Body of pancreas (tissue), 4 donors: ENCODE measurements around the gene SMOC2. TPM values are rescaled to one million over a fixed set of nuclear protein-coding genes. Genes with fewer than 3 reads are reported as not detected.

Experiments
- ATAC-seq: fragments of 150-250 bp; one replicate; pipeline ENCODE4 v1.9.1; 2016
- DNase-seq, 4 donors: peaks; one replicate each; pipeline ENCODE4 v3.0.0-alpha.2; 2019
- H3K27ac ChIP-seq, 4 donors: fragments of 200-600 bp; sonication (generic); 1 replicate in 3 of 4; 2 replicates in 1 of 4; pipeline versions ENCODE4 v1.5.1 to v1.6.1; 2016 to 2019; ENCODE audit warnings: mild to moderate bottlenecking in 1 of 4, mixed read lengths in 1 of 4, moderate library complexity in 1 of 4
- H3K27me3 ChIP-seq, 2 donors: fragments of 200-600 bp; sonication (generic); one replicate each; pipeline ENCODE4 v1.6.0; 2016; ENCODE audit warnings: mild to moderate bottlenecking in 1 of 2
- H3K36me3 ChIP-seq, 2 donors: fragments of 200-600 bp; sonication (generic); replicated peaks in 1 of 2; 2 replicates each; pipeline ENCODE4 v1.5.1; 2016; ENCODE audit warnings: low read depth in 2 of 2; ENCODE audit not compliant: insufficient read depth in 1 of 2
- H3K4me1 ChIP-seq: fragments of 200-600 bp; sonication (generic); one replicate; pipeline ENCODE4 v1.6.0; 2016
- H3K4me3 ChIP-seq, 2 donors: fragments of 200-600 bp; sonication (generic); 1 replicate in 1 of 2; 2 replicates in 1 of 2; pipeline ENCODE4 v1.5.1; 2016 to 2019
- H3K9me3 ChIP-seq, 3 donors: fragments of 200-600 bp; sonication (generic); 1 replicate in 2 of 3; 2 replicates in 1 of 3; pipeline ENCODE4 v1.5.1; 2016
- POLR2A ChIP-seq, 3 donors: fragments of 450-650 bp; IDR thresholded peaks; one replicate each; pipeline ENCODE4 v1.6.1; 2016; ENCODE audit warnings: antibody characterized with exemption in 3 of 3, mild to moderate bottlenecking in 2 of 3
- WGBS, 2 donors: methylation state at CpG; one replicate each; pipeline ENCODE4 v1.1.5; 2017; 5-methylcytosine and 5-hydroxymethylcytosine counted together
- intact Hi-C: fragments of 100-400 bp; cut with DNase I; formaldehyde crosslinking; loops from one replicate; pipeline ENCODE4 v1.15.1; 2023
- total RNA-seq, 2 donors: library from RNA; depleted of rRNA; stranded (reverse); fragments of >200 nt; gene quantifications; one replicate each; pipeline ENCODE4 v1.1.0, GENCODE V29; 2016
- TF ChIP-seq, protein P1 (sequence below), 7 experiments: fragments of 450-650 bp in 4 of 7; fragments of 200-600 bp in 3 of 7; sonication (generic) in 3 of 7; IDR thresholded peaks; one replicate each; pipeline ENCODE4 v1.5.1; 2016 to 2019; ENCODE audit warnings: antibody characterized with exemption in 7 of 7

The SMOC2 gene
- total RNA-seq, 2 donors from 2014 or later: 22.7 to 31.4 TPM

DNA sequence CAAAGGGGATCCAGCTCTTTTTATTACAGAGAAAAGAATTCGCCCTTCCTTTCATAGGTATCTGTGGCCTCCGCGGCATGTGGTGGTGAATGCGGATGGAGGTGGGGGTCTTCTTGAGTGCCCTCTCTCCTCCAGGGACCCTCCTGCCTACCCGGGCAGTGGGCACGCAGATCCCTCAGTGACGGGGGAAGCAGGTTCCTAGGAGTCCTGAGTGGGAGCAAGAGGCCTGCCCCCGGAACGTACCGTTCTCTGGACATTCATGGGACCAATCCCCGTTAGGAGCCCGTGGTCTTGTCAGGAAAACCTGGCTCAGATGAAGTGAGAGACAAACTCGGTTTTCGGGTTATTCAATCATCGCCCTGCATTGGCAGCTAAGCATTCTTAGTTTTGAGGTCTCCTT, 56.4 kb downstream of the SMOC2 start:
- intact Hi-C loops: no loop called here
- Histone ChIP-seq H3K27ac (no peak overlapping the region), H3K4me3 (no peak overlapping the region), H3K9me3 (no peaks in the 10 kb centered on the region), H3K27me3 (no peaks in the 10 kb centered on the region), H3K36me3 (no peaks in the 10 kb centered on the region), H3K4me1 (no peaks in the 10 kb centered on the region)
- TF ChIP-seq, protein P1, sequence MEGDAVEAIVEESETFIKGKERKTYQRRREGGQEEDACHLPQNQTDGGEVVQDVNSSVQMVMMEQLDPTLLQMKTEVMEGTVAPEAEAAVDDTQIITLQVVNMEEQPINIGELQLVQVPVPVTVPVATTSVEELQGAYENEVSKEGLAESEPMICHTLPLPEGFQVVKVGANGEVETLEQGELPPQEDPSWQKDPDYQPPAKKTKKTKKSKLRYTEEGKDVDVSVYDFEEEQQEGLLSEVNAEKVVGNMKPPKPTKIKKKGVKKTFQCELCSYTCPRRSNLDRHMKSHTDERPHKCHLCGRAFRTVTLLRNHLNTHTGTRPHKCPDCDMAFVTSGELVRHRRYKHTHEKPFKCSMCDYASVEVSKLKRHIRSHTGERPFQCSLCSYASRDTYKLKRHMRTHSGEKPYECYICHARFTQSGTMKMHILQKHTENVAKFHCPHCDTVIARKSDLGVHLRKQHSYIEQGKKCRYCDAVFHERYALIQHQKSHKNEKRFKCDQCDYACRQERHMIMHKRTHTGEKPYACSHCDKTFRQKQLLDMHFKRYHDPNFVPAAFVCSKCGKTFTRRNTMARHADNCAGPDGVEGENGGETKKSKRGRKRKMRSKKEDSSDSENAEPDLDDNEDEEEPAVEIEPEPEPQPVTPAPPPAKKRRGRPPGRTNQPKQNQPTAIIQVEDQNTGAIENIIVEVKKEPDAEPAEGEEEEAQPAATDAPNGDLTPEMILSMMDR (IDR thresholded peaks at IDR 0.05): no peak
- no peak for TF ChIP-seq POLR2A (IDR thresholded peaks at IDR 0.05)
- no peak for DNase-seq
- no peak for ATAC-seq
- WGBS, 2 donors: 88 to 92% methylated on average over 14 to 15 of the region's 15 CpGs

DNA sequence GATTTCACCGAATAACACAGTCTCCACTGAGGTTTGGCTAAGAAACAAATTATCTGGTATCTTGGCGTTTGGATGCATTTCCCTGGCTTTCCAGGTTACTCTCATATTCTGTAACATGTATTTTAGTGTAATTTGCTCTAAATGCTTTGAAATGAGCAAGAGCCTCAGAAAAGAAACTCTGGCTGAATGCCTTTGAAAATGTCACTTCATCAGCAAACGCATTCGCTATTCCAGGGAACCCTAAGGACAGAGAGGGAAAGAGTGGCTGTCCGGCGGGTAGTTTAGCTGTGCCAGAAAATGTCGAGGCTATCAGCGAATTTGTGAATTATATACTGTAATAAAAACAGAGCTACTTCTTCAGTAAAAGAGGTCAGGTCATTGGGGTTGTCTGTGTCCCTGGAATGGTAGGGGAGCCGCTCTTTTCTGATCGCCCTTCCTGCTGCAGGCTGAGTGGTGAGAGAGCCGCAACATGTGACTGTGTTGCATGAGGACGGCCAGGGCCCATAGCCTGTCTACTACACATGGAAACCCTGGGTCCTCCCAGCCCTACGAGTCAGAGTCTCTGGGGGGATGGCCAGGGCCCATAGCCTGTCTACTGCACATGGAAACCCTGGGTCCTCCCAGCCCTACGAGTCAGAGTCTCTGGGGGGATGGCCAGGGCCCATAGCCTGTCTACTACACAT, 57.3 kb downstream of the SMOC2 start:
- no peaks in the 10 kb centered on the region for H3K36me3 ChIP-seq
- WGBS, 2 donors: 82 to 86% methylated on average over 12 to 14 of the region's 14 CpGs
- TF ChIP-seq, protein P1 (IDR thresholded peaks at IDR 0.05): no peak
- no peak for TF ChIP-seq POLR2A (IDR thresholded peaks at IDR 0.05)
- no peaks in the 10 kb centered on the region for H3K9me3 ChIP-seq
- no peaks in the 10 kb centered on the region for H3K4me1 ChIP-seq
- intact Hi-C loops: no loop called here
- no peaks in the 10 kb centered on the region for H3K27me3 ChIP-seq
- no peak for DNase-seq
- H3K27ac ChIP-seq: no peak overlapping the region
- H3K4me3 ChIP-seq: no peak overlapping the region
- no peak for ATAC-seq

DNA sequence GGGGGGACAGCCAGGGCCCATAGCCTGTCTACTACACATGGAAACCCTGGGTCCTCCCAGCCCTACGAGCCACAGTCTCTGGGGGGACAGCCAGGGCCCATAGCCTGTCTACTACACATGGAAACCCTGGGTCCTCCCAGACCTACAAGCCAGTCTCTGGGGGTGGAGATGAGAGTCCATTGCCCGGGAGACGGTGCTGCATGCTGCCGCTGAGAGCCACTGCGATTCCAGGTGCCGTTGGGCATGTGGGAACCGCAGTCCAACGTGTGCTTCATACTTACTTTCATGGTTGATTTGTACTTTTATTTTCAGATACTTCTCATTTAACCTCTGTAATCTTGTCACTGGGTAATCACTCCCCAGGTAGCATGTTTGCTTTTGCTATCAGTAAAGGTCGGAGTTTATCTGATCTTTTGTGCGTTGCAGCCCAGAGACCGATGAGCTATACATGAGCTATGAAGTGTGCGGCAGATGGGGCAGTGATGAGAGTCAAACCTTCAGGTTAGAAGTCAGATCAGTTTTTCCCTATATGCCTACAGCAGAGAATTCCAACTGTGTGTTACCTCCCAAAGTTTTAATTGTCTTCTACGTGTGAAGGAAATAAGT, 58.2 kb downstream of the SMOC2 start:
- ATAC-seq (no peak), DNase-seq (no peak)
- Histone ChIP-seq H3K9me3 (no peaks in the 10 kb centered on the region), H3K27ac (no peak overlapping the region), H3K4me3 (no peak overlapping the region), H3K36me3 (no peaks in the 10 kb centered on the region), H3K4me1 (no peaks in the 10 kb centered on the region), H3K27me3 (no peaks in the 10 kb centered on the region)
- no peak for TF ChIP-seq POLR2A (IDR thresholded peaks at IDR 0.05)
- WGBS, 2 donors: 47 to 56% methylated on average over 12 to 13 of the region's 13 CpGs
- intact Hi-C loops: no loop called here

DNA sequence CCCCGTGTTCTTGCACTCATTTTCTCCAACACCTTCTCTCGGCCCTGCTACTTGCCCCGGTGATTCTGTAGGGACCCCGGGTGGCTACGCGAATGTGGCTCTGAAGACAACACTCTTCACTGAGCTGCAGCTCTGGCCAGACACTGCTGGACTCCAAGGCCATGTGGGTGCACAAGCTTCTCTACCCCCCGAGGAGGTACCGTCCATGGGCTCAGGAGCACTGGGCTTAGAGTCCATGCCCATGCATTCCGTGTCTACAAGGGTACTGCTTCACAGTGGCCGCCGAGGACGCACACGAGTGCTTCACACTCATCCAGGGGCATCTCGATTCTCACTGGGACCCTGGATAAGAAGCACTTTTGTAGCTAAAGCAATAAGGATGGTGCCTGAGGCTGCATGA, 59.5 kb downstream of the SMOC2 start:
- intact Hi-C loops: no loop called here
- no peak for DNase-seq
- Histone ChIP-seq H3K27me3 (no peaks in the 10 kb centered on the region), H3K27ac (no peak overlapping the region), H3K36me3 (no peaks in the 10 kb centered on the region), H3K9me3 (no peaks in the 10 kb centered on the region), H3K4me3 (no peak overlapping the region), H3K4me1 (no peaks in the 10 kb centered on the region)
- ATAC-seq: no peak
- TF ChIP-seq POLR2A (IDR thresholded peaks at IDR 0.05): no peak
- TF ChIP-seq, protein P1 (IDR thresholded peaks at IDR 0.05): no peak
- WGBS, 2 donors: 67 to 85% methylated on average over 13 to 14 of the region's 14 CpGs

DNA sequence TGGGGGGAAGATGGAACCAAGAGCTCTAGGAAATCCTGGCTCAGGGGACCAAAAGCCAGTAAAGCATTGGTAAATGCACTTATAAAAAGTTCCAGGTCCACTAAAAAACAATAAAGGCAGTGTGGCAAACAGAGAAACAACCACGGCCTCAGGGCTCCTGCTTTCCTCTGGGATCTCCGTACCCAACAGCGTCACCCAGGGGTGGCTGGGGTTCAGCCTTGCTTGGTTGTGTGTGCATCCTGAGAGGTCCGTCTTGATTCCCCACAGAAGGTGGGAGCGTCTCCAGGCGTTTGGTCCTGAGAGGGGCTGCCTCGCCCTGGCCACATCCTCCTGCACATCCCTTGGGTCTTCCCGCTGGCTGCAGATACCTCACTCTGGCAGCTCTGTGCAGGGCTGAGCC, 60.6 kb downstream of the SMOC2 start:
- ATAC-seq (no peak), DNase-seq (no peak)
- no peaks in the 10 kb centered on the region for H3K36me3 ChIP-seq
- H3K4me3 ChIP-seq: no peak overlapping the region
- WGBS, 2 donors: 66 to 76% methylated on average over 8 of the region's 8 CpGs
- intact Hi-C loops: no loop called here
- no peaks in the 10 kb centered on the region for H3K27me3 ChIP-seq
- H3K27ac ChIP-seq: no peak overlapping the region
- TF ChIP-seq, protein P1 (IDR thresholded peaks at IDR 0.05): no peak
- TF ChIP-seq POLR2A (IDR thresholded peaks at IDR 0.05): no peak
- peaks cover 2% of the 10 kb centered on the region for H3K4me1 ChIP-seq
- H3K9me3 ChIP-seq: no peaks in the 10 kb centered on the region
